NCI-H1436 treated with DMSO at 0.1 percent for 48 hours (cell line): ENCODE measurements around the gene SP100.
"Not testable (repeated sequence)": the region's sequence is repeated elsewhere in the genome, so short reads cannot be mapped to it uniquely, and the experiment has no call there.

Experiments used
- DNase-seq: peaks from one replicate; lab custom pipeline; 2025; lab: John Stamatoyannopoulos, UW

The SP100 gene

DNA sequence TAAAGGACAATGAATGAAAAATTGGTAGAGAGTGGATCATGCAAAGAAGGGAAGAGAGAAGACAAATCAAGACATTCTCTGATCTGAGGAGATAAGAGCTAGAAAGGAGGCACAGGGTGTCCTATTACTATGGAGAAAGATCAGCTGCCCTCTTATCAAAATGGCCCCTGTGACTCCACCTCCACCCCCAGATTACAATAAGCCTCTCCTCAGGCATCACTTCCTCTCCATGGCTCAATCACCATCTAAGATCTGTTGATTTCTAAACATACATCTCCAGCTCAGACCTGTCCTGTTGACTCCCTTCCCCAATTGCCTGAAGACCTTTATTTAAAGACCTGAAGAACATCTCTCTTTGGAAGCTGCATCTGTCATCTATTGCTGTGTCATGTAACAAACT, 43.2 kb downstream of the SP100 start:
- no peak for DNase-seq

DNA sequence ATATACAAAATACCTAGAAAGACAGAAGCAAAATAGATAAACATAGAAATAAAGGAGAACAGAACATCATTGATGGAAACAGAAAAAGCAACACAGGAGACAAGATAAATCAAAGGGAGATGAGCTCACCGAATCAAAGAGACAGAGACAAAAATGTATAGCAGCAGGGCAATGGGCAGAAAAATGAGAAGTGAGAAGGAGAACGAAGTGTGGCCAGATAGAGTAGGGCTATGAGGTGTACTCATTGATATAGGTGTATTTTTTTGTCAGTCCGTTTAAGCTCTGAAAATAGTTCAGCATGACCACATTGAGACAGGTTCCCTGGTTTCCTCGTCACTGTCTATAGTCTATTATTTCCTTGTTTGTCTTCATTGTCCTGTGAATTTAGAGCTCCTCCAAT, 55.1 kb downstream of the SP100 start:
- no peak for DNase-seq

DNA sequence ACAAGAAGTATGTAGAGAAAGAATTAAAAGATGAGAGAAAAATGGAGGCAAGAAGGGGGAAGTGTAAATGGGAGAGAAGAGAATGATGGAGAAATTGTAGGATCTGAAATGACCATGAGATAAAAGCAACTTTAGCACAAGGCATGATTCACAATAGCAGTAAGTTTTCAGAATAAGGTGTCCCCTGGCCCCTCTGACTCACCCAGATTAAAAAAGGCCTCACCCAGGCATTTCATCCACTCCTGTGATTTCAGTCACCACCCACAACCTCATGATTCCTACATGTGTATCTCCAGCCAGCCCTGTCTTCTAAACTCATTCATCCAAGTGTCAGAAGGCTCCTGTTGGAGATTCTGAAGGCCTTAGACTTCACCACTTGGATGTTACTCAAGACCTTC, 56.6 kb downstream of the SP100 start:
- DNase-seq, result no peak

DNA sequence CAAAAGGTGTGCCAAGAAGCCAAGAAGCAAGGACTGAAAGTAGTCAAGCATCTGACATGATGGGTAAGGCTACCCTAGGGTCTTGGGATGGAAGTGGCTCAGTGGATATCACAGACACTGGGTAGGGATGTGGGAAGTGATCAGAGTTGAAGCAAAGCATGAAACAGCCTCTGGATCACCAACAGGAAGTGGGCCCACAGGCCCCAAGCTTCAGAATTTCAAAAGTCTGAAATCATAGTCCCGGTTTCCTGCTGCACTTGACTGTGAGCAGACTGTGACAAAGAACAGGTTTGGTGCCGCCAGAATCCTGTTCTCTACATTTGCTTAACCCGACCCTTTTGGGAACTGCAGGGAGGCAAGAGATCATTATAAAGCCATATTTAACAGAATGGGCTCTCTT, 57.4 kb downstream of the SP100 start:
- DNase-seq, result no peak

DNA sequence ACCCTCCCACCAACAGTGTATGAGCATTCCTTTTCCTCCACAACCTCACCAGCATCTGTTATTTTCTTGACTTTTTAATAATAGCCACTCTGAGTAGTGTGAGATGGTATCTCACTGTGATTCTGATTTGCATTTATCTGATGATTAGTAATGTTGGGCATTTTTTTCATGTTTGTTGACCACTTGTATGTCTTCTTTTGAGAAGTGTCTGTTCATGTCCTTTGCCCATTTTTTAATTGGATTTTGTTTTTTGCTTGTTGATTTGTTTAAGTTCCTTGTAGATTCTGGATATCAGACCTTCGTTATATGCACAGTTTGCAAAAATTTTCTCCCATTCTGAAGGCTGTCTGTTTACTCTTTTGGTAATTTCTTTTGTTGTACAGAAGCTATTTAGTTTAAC, 59.1 kb downstream of the SP100 start:
- DNase-seq, result no peak

DNA sequence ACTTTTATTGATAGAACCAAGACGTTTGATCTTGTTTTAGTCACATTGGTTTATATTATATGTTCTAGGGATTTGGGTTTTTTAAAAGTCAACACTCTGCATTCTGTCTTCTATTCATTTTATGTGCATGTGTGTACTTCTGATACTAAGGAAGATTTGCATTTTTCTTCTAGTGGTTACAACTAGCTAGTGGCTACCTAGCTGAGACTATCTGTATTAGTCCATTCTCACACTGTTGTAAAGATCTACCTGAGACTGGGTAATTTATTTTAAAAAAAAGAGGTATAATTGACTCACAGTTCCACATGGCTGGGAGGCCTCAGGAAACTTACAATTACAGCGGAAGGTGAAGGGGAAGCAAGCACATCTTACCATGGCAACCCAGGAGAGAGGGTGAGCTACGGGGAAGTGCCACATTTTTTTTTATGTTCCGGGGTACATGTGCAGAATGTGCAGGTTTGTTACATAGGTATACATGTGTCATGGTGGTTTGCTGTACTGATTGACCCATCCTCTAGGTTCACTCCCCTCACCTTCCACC, 69.9 kb downstream of the SP100 start:
- DNase-seq, result no peak

DNA sequence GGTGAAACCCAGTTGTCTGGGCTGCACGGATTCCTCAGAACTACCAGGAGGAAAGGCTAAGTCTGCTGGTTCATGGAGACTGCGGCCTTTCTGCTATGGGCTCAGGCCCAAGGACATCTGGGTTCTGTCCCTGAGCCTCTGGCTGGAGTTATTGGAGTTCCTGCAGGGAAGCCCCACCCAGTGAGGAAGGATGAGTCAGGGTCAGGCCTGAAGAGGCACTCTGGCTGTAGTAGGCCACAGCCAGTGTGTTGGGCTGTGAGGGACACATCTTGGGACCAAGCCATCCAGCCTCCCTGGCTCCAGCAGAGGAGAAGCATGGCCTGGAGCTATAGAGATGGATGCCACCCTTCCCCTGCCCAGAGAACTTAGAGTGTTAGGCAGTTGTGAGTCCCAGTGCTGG, 75.2 kb downstream of the SP100 start:
- DNase-seq, result not testable (repeated sequence)

DNA sequence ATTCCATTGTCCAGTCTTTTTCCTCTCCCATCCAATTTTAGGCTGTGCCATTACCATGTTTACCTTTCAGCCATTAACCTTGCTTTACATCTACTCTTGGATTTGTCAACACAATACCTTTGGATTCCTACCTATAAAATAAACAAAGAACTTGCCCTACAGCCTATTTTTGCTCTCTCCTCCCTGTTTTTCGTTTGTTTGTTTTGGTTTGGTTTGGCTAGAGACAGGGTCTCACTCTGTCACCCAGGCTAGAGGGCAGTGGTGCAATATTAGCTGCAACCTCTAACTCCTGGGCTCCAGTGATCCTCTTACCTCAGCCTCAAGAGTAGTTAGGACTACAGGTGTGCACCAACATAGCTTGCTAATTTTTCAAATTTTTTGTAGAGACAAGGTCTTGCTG, 76.1 kb downstream of the SP100 start:
- DNase-seq, result no peak

DNA sequence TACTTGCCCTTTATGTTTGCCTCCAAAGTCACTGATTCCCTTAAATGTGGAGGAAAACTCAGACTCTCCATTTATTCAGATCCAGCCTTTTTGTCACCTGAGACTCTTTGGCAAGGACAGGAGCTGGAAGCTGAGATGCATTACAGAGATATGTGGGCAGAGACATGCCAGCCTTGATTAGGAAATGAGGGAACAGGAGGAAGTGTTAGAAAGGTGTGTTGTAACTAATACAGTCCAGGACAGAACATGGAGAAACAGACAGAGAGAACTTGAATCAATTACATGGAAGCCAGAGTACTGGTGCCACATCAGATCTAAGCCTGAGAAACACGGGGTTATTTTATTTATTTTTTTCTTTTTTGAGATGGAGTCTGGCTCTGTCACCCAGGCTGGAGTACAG, 79.0 kb downstream of the SP100 start:
- DNase-seq, result no peak

DNA sequence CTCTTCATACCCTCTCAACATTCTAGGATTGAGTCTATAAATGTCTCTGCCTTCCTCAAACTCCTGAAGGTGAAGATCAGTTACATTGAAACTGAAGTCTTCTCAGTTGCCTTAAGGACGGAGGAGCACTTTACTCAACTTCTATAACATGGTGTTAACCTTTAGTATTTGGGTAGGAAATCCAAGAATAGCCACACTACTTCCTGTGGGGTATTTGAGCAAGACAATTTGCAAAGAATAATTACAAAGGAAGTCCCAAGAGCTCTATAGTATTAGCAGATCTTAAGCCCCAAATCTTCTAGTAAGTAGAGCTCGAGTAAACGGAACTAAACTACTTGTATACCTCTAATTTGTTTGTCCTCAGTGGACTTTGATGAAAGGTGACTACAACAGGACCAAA, 80.9 kb downstream of the SP100 start:
- DNase-seq, result no peak

DNA sequence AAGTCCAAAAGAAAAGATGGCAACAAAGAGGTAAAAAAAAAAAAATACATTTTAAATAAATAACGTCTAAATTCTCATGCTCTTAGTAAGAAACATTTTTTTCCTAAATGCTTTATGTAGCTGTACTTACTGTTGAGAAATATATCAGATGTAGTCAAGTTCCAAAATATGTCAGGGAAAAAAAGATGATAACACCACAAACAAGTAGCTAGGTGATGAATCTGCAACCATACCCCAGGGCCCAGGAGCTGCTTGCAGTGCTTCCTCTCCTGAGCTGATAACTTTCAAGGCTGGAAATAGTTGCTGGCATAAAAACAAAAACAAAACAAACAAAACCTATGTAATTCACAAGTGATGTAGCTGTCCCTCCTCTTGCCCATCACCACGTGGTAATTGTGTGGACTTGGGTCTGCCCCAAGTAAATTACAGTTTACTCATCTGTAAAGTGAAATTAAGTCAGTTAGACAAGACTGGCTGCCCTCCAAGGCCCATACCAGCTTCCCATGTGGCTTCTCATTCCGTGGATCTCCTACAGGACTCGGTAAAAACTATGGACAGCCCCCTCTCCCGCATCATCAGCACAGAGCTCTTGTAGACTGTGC, 82.6 kb downstream of the SP100 start:
- DNase-seq, result no peak

DNA sequence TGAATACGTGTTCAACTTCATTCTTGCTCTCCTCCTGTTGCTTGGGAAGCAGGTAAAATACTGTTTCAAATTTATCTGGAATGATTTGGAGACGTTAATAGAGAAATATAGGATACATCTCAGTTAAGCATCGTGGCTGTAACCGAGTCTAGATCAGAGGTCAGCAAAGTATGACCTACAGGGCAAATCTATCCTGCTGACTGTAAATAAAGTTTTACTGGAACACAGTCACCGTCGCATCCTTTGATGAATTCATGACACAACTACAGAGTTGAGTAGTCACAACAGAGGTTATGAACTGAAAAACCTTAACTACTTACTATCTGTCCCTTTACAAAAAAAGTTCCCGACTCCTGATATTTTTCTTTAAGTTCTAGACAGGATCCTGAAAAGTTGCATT, 86.6 kb downstream of the SP100 start:
- no peak for DNase-seq

DNA sequence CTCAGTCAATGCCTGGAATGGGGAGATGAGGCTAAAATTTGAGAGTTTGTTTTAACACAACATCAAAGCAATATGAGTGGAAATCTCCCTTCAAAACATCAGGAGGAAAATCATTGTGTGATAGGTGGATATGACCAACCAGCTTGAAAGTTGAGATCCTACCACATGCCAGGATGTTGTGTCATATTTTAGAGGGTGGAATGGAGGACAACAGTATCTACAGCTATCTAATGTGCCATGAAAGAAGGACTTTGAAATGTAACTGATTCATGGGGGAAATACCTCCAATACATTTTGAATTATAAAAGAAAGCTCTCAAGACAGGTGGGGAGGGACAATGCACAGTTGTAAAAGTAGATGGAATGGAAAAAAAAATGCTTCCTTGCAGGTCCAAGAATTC, 87.8 kb downstream of the SP100 start:
- no peak for DNase-seq

DNA sequence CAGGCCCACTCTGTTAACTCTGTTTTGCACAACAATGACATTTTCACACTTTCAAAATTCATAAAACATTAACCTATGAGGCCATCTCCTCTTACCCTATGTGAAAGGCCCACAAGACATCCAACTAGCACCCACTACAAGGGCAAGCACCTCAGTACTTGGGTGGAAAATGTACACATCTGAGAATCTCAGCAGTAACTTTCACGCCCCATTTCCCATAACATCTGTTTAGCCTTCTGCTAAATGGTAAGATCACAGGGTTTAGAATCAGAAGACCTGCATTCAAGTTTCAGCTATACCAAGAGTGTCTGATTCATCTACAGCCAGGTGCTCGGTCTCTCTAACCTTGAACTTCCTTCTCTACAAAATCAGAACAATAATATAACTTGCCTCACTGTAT, 89.2 kb downstream of the SP100 start:
- no peak for DNase-seq

DNA sequence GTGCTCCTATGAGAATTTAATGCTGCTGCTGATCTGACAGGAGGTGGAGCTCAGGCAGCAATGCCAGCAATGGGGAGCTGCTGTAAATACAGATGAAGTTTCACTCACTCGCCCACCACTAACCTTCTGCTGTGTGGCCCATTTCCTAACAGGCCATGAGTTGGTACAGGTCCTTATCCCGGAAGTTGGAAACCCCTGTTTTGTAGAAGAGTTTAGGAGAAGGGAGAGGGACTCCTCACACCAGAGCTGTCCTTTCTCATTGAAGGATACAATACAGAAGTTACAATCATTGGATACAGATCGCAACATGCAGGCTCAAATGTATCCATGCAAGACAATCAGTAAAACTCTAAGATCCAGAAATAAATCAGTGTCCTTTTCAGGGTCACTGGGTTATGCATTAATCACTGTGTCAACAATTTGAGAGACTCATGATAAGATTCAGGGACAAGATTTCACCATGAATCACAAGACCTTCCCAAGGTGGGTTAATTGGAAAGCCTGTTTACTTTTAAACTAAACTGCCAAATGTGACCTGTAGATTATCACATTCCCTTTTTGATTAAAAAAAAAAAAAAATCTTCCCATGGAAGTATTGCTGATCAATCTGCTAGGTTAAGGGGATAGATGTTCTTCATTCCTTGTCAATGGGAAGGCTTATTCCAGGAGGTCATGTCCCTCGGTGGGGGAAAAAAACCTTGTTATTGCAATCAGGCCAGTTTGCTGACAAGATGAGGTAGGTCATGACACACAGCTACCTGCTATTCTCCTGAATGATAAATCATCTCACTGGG, 97.2 kb downstream of the SP100 start:
- DNase-seq, result no peak

DNA sequence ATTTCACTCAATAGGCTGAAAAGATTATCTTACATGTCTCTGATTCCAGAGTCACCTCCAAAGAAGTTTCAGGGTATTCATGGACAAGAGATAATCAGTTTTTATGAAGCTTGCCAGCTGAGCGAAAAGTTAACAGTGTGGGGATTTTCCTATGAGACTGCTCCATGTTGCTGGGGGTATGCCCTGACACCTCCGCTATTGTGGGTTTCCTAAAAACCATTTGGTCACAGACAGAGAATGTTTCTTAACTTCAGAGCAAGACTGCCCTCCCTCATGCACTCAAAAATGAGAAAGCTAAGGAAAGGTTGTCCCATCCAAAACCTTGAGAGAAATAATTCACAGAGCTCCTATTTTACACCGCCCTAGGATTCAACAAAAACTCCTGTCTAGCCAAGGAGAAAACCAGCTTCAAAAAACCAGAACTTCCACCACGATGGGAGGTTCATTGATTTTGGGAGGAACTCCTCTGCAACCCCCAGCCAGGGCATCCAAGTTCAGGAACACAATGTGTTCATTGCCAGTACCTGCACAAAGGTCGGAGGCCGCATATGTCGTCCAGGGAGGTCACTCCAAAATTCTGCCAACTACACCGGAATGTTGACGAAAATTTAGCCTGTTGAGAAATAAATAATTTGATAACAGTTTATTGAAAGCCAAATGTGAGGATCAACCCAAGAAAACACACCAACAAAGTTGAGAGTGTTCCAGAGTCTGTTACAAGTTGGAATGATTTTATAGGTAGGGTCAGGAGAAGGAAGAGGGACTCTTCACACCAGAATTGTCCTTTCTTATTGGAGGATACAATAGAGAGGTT, 104.3 kb downstream of the SP100 start:
- DNase-seq, result no peak

DNA sequence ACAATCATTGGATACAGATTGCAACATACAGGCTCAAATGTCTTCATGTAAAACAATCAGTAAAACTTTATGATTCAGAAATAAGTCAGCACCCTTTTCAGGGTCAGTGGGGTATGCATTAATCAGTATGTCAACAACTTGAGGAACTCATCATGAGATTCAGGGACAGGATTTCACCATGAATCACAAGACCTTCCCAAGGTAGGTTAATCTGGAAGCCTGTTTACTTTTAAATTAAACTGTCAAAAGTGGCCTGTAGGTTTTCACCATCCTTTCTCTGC, 104.8 kb downstream of the SP100 start:
- DNase-seq, result no peak

DNA sequence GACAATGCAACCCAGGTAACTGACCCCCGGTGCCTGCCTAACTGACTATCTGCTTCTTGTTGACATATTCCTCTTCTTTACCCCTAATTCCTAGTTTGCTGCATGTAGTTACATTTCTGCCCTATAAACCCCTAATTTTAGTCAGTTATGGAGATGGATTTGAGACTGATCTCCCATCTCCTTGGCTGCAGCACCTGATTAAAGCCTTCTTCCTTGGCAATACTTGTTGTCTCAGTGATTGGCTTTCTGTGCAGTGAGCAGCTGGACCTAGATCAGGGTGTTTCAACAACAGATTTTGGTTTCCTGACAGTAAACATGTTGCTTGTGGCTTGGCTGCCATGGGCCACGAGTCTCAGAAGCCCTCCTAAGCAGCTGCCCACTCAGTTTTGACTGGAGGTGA, 105.4 kb downstream of the SP100 start:
- DNase-seq, result no peak

DNA sequence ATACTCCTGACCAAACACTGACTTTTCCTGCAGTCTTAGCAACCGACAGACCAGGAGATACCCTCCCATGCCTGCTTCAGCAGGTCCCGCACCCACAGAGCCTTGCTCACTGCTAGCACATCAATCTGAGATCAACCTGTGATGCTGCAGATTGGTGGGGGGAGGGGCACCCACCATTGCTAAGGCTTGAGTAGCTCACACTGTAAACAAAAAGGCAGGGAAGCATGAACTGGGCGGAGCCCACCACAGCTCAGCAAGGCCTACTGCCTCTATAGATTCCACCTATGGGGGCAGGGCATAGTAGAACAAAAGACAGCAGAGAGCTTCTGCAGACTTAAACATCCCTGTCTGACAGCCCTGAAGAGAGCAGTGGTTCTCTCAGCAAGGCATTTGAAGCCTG, 109.7 kb downstream of the SP100 start:
- no peak for DNase-seq

DNA sequence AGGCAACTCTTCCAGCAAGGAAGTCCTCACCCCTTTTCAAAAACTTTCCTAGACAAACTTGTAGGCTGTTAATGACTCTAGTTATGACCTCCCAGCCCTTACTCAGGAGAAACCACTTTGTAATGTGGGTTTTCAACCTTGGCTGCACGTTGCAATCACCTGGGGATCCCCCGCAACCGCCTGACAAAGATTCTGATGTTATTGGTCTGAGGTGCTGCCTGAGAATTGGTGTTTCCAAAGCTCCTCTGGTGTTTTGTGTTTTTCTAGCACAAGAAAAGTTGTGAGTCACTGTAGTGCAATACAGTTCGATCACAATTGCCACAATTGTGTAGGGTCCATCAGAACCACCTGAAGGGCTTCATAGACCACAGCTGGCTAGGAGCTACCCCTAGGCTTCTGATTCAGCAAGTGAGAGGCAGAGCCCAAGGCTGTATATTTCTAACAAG, 121.6 kb downstream of the SP100 start:
- DNase-seq, result no peak

DNA sequence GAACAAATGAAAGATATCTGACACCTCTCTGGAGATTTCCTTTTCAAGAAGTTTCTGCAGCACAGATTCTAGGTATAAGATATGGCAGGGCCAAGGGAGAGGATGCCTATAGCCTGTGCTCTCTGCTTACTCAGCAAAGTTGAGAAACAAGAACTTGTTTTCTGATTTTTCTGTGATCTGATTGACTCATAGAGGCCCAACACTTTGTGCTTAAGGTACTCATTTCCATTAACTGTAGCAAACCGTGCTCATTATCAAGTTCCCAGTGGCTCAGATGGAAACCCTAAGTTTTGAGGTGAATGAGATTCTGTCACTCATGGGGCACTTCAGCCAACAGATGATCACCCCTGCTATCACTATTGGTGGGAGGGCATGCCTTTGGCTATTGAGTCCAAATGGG, 124.3 kb downstream of the SP100 start:
- DNase-seq, result no peak

DNA sequence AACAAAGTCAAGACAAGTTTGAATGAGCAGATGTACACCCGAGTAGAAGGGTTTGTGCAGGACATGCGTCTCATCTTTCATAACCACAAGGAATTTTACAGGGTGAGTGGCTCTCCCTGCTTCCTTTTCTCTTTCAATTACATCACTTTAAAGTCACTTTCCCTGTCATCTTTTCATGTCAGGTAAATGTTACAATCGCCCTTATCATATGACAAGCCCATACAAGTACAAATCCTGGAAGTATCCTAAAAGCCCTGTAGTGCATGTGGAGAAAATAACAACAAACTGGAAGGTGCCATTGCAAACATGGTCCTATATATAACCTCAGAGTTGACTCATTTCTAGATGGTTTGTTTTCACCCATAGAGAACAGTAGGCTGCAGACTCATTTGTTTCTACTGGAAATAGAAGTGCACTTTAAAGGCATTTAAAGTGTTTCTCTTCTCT, 126.0 kb downstream of the SP100 start:
- DNase-seq, result no peak

DNA sequence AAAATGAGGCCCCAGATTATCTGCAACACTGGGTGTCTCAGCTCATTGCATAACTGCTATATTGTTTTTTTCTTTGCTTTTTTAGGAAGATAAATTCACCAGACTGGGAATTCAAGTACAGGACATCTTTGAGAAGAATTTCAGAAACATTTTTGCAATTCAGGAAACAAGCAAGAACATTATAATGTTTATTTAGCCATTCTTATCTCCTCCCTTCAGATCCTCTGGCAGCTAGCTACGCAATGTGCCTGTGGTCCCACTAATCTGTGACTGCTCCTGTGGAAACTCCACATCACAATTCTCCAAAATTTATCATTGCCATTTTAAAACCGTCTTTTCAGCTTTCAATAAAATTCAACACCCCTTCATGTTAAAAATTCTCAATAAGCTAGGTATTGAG, 126.8 kb downstream of the SP100 start:
- no peak for DNase-seq
